ENCODE results near the gene IFNA5. TPM values are rescaled to one million over a fixed set of nuclear protein-coding genes. Genes with fewer than 3 reads are reported as not detected.

IFNA5 gene
- total RNA-seq (2014; rRNA removed; shearing (Covaris generic); ENCODE audit: low replicate concordance): not detected in 2 replicates

DNA sequence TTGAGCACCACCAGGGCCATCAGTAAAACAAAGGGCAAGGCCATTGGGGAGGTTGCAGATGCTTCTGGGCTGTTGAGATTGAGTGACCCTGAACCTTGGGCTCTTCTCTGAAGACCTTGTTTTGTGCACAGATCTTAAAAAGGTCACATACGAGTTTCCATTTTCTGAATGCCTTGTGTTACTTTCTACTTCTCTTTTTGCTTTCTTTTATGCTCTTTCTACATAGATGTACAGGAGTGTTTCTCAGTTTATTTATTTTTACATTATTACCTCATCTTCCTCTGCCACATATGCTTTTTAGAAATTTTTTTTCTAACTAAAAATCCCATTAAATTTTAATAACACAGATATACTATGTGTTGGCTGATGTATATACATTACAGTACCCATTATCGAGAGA, at the start of gene IFNA5:
Gene IFNA5, minus strand, starts transcription at position 101 of the 400 bp plus-strand sequence. Its CDS starts 57 bp downstream, at position 44.
- DNase-seq (ENCODE audit: low read depth): no peak
- in situ Hi-C loops (cut with HindIII; ENCODE audit: low pct_unique_long_range_greater_than_20kb, low sequenced_read_pairs): no loop called here

- in situ Hi-C loops (cut with HindIII; ENCODE audit: low pct_unique_long_range_greater_than_20kb, low sequenced_read_pairs): no loop called here
- no peak for DNase-seq (ENCODE audit: low read depth)
Observed at GRCh38 chr9:21350787-21351186, 45.7 kb upstream of the IFNA5 start, which contains the start of gene IFNA6. TSS of gene IFNA6 (minus strand) at chr9:21350887. CDS start at chr9:21350887, 0 bp downstream.

DNA sequence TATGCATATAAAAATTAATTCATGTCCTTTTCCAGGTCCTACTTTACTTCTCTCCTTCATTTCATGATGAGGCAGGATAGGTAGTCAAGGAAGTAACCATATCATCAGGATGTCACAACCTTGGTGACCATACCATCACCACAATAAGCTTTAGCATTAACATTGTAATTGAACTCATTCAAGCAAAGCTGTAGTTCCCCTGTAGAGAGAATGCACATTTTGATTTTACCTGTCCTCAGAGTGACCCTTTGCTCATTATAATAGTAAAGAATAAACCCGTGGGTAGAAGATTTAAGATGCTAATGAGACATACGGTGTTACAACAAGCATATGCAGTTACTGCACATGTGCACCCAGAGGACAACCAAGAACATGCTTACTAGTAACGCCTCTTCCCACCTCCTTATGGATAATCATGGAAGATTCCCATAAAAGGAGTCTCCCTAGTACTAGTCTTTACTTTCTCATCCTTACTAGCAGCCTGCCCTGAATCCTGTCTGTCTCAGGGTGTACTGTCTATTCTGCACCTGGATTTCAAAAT, 43.4 kb upstream of the IFNA5 start:
- in situ Hi-C loops (cut with HindIII; ENCODE audit: low pct_unique_long_range_greater_than_20kb, low sequenced_read_pairs): loop anchor here (25.0 kb wide), 1 partner anchor 214 kb away; no protein-coding TSS in a partner anchor

GRCh38 chr9:21340735-21341134, 35.6 kb upstream of the IFNA5 start:
- DNase-seq (ENCODE audit: low read depth): no peak
- in situ Hi-C loops (cut with HindIII; ENCODE audit: low pct_unique_long_range_greater_than_20kb, low sequenced_read_pairs): loop anchor here (25.0 kb wide), 1 partner anchor 222 kb away; no protein-coding TSS in a partner anchor

More for the DNA sequence above, 43.4 kb upstream of the IFNA5 start:
- DNase-seq (ENCODE audit: low read depth): no peak

DNA sequence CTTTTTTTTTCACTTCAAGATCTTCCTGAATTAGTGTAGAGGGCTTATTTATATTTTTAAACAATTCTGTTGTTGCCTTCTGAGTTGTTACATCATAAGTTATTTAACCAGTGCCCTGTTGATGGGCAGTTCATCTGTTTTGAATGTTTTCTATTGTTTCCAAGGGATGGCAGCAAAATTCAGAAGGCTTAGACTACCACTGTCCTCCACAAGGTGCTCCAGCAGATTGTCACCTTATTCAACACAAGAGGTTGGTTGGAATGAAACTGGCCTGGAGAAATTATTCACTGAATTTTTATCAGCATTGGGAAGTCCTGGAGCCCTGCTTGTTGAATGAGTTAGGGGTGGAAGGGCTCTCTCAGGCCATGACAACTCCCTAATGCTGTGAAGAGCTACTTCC, 31.3 kb upstream of the IFNA5 start:
- DNase-seq (ENCODE audit: low read depth): no peak
- in situ Hi-C loops (cut with HindIII; ENCODE audit: low pct_unique_long_range_greater_than_20kb, low sequenced_read_pairs): loop anchor here (10.0 to 25.0 kb wide), 2 partner anchors 226 to 448 kb away; no protein-coding TSS in a partner anchor

DNA sequence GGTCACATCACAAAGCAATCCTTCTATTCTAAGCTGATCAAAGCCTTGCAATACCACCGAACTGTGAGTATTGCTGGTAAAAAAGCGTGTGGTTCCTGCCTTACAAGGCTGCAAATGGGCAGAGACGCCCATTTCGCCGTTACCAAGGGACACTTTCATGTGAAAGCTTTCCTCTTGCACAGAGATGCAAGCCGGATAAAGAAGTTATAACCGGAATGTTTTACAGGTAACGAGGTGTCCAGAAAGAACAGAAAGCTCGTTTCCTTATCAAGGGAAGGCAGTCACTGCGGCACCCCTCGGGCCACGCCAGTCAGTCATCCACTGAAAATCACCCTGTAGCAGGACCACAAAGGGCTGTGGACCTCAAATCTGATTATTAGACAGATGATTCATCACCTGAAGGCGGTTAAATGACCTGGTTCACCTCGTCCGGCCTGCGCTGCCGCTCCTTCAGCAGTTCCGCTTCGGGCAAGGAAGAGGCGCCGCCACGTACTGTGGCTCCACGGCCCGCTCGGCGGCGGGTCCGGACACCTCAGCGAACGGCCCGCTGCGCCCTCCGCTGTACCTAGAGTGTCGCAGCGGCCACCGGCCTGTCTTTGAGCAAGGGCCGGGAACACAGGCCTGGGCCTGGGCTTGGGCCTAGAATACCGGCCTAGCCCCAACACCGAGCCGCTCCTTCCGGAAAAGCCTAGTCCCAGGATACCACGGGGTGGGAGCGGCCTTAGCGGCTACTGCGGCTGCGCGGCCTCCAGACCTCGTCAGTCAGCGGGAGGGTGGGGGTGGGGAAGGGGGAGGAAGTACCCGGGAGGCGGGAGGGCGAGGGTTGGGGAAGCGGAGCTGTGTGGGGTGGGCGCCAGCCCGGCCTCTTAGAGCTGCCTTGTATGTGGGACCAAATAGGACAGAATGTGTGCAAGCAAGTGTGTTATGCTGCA, 29.9 kb upstream of the IFNA5 start, which contains the start of gene KLHL9:
Gene KLHL9, minus strand, starts transcription at position 704 of the 932 bp plus-strand sequence. Its CDS starts 545 bp downstream, at position 159.
- in situ Hi-C loops (cut with HindIII; ENCODE audit: low pct_unique_long_range_greater_than_20kb, low sequenced_read_pairs): loop anchor here (10.0 to 25.0 kb wide), 2 partner anchors 227 to 450 kb away; no protein-coding TSS in a partner anchor
- DNase-seq (ENCODE audit: low read depth): peak; percentile 77

GRCh38 chr9:21333226-21333625, 28.1 kb upstream of the IFNA5 start:
- in situ Hi-C loops (cut with HindIII; ENCODE audit: low pct_unique_long_range_greater_than_20kb, low sequenced_read_pairs): loop anchor here (10.0 to 25.0 kb wide), 2 partner anchors 229 to 452 kb away; no protein-coding TSS in a partner anchor
- no peak for DNase-seq (ENCODE audit: low read depth)

DNA sequence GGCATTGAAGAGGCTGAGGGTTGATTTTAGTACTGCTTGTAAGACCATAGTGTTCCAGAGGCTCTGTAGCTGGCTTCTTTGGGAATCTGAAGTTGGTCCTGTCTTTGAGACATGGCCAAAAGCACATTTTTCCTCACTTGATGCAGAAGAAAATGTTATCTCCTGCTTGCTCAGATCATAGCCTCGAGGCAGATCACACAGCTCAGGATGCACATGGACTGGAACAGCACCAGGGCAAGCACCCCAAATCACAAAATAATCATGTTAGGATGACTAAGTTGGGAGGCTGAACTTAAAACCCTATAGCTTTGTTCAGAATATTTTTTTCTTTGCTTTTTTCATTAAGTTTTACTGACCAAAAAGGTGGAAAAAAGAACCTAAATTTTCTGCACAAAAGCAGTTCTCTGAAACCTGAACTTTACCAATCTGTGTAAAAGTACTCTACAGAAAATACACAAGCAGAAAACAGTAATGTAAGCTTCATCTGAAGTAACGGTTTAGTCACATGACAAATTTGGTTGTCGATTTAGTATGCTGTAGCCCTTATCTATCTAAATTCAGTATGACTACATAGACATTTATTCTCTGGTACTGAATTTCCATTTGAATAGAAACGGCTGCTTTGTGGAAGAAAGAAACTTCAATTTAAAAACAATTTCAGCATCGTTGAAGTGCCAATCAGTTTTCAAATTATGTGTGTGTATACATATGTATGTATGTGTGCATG, 26.7 kb upstream of the IFNA5 start:
- in situ Hi-C loops (cut with HindIII; ENCODE audit: low pct_unique_long_range_greater_than_20kb, low sequenced_read_pairs): loop anchor here (10.0 to 25.0 kb wide), 2 partner anchors 230 to 453 kb away; no protein-coding TSS in a partner anchor

GRCh38 chr9:21326526-21327139, 21.5 kb upstream of the IFNA5 start:
- in situ Hi-C loops (cut with HindIII; ENCODE audit: low pct_unique_long_range_greater_than_20kb, low sequenced_read_pairs): loop anchor here (25.0 kb wide), 1 partner anchor 236 kb away; no protein-coding TSS in a partner anchor

More for the DNA sequence above, 26.7 kb upstream of the IFNA5 start:
- no peak for DNase-seq (ENCODE audit: low read depth)

DNA sequence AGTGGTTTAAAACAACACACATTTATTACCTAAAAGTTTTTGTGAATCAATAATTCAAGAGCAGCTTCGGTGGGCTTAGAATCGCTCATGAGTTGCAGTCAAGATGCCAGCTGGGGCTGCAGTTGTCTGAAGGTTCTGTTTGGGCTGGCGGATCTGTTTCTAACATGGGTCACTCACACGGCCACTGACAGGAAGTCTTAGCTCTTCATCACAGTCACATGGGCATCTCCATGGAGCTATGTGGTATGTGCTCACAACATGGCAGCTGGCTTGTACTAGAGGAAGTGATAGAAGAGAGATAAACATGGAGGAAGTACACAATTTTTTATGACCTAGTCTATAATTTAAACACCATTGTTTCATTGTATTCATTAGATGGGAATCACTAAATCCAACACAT, 18.9 kb upstream of the IFNA5 start:
- no peak for DNase-seq (ENCODE audit: low read depth)
- in situ Hi-C loops (cut with HindIII; ENCODE audit: low pct_unique_long_range_greater_than_20kb, low sequenced_read_pairs): no loop called here

More at GRCh38 chr9:21326526-21327139, 21.5 kb upstream of the IFNA5 start:
- DNase-seq (ENCODE audit: low read depth): peak; percentile 10

DNA sequence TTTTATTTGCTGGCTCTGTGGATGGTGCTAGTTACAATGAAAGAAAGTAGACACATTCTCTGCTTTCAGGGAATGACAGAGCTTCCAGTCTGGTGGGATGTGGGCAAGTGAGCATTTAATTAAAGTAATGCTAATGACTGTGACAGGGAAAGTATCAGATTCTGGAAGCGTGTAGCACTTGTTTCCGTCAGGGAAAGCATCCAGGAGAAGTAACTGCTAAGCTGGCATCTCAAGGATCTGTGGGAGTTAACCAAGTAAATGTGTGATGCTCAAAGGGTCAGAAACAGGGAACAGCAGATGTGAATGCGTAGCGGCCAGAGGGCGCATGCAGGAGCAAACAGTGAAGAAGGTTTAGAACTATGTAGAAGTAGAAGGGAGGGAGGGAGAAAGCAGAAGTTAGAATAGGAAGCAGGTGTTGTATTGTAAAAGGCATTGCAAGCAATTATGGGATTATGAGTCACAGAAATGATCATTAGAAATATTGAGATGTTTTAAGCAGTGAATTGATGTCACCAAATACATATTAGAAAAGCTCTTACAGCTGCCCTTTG, 17.9 kb upstream of the IFNA5 start:
- in situ Hi-C loops (cut with HindIII; ENCODE audit: low pct_unique_long_range_greater_than_20kb, low sequenced_read_pairs): no loop called here
- DNase-seq (ENCODE audit: low read depth): no peak

DNA sequence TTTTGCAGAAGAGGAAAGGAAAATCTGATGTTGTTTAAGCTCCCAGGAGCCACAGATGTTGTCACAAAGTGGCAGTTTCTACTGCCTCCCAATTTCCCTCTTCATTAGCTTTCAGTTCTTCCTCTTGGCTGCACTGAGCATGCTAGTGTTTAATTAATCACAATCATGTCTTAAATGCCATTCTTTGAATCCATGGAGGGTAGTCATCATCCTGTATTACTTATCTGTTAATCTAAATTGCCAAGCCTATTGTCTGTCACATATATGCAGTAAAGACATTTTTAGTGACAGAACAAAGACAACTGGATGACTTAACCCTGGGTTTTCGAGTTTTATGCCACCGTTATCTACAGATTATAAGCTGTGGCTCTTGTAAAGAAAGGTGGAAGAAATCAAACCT, 15.4 kb upstream of the IFNA5 start:
- no peak for DNase-seq (ENCODE audit: low read depth)
- in situ Hi-C loops (cut with HindIII; ENCODE audit: low pct_unique_long_range_greater_than_20kb, low sequenced_read_pairs): no loop called here

DNA sequence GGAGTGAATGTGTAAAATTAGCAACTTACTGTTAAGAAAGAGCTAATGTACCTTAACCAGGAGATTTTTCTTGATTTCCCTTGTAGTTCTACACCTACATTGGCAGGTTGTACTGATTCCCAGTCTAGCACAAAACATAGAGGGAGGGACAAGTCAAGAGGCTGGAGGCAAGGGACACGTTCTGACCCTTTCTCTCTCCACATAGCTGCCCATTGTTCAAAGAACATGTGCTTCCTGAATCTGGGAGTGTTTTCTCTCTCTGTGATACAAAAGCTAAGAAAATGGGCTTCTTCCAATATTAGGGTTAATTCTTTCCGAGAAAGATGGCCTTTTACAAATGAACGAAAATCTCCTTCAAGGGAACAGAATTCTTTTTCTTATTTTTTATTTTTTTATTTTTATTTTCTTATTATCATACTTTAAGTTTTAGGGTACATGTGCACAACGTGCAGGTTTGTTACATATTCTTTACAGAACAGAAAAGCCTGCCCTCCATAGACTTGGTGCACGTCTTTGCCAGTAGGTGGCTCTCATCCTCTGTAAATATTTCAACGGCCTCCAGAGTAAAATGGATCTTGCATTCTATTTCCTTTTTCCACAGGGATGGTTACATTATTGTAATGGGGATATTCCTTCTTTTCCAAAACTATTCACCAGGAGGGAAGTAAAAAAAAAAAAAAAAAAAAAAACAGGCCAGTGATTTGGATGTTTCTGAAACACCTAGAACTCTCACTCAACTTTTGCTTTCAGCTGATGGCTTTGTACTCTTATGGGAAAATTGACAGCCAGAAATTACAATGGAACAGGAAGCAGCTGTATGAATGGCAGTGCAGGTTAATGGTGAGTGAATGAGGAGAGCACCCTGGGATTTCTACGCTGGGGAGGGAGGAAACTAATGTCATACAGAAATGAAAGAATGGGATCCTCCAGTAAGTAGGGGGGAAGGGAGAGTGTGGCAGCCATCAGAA, 13.1 kb upstream of the IFNA5 start:
- DNase-seq (ENCODE audit: low read depth): peak; percentile 36
- in situ Hi-C loops (cut with HindIII; ENCODE audit: low pct_unique_long_range_greater_than_20kb, low sequenced_read_pairs): no loop called here

DNA sequence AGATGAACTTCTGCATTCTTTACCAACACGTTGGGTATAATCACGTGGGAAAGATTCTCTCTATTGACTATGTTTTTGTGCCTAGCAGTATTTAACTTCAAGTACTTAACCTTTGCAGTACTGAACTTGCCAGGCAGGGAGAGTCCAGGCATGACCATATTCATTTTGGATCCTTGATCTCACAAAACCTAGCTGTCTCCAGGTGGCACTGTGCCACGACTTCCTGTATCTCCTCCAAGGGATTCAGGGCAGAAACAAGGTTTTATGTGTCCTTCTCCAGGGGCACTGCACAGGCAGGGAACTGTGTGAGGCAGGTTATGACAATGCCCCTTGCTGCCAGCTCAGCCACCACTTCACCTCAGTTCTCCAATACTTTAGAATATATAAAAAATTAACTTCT, 11.7 kb upstream of the IFNA5 start:
- no peak for DNase-seq (ENCODE audit: low read depth)
- in situ Hi-C loops (cut with HindIII; ENCODE audit: low pct_unique_long_range_greater_than_20kb, low sequenced_read_pairs): no loop called here

GRCh38 chr9:21316032-21316842, 11.1 kb upstream of the IFNA5 start:
- no peak for DNase-seq (ENCODE audit: low read depth)
- in situ Hi-C loops (cut with HindIII; ENCODE audit: low pct_unique_long_range_greater_than_20kb, low sequenced_read_pairs): no loop called here

- in situ Hi-C loops (cut with HindIII; ENCODE audit: low pct_unique_long_range_greater_than_20kb, low sequenced_read_pairs): no loop called here
- no peak for DNase-seq (ENCODE audit: low read depth)
Observed at GRCh38 chr9:21314152-21314551, 9.0 kb upstream of the IFNA5 start.

Measured in Caki2 (cell line).